ENCODE results near the gene TYROBP. TPM values are rescaled to one million over a fixed set of nuclear protein-coding genes. Genes with fewer than 3 reads are reported as not detected.
"Not testable (repeated sequence)": the region's sequence is repeated elsewhere in the genome, so short reads cannot be mapped to it uniquely, and the experiment has no call there.

The TYROBP gene
- total RNA-seq, 1 donor from 2014 or later: 367 TPM

DNA sequence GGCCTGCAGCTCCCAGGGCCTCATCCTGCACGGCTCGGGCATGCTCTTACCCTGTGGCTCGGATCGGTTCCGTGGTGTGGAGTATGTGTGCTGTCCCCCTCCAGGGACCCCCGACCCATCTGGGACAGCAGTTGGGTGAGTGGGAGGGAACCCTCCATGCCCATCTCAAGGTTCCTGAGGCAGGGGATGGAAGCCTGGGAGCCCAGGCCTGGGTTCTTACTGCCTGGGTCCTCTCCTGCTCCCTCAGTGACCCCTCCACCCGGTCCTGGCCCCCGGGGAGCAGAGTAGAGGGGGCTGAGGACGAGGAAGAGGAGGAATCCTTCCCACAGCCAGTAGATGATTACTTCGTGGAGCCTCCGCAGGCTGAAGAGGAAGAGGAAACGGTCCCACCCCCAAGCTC lies 36.5 kb downstream of the TYROBP start:
- ATAC-seq: no peak
- Histone ChIP-seq H3K9me3 (no peaks in the 10 kb centered on the region), H3K4me3 (no peak overlapping the region), H3K36me3 (no peaks in the 10 kb centered on the region), H3K4me1 (peaks cover 15% of the 10 kb centered on the region), H3K27me3 (peaks cover 23% of the 10 kb centered on the region), H3K27ac (no peak overlapping the region)
- TF ChIP-seq, protein P1, sequence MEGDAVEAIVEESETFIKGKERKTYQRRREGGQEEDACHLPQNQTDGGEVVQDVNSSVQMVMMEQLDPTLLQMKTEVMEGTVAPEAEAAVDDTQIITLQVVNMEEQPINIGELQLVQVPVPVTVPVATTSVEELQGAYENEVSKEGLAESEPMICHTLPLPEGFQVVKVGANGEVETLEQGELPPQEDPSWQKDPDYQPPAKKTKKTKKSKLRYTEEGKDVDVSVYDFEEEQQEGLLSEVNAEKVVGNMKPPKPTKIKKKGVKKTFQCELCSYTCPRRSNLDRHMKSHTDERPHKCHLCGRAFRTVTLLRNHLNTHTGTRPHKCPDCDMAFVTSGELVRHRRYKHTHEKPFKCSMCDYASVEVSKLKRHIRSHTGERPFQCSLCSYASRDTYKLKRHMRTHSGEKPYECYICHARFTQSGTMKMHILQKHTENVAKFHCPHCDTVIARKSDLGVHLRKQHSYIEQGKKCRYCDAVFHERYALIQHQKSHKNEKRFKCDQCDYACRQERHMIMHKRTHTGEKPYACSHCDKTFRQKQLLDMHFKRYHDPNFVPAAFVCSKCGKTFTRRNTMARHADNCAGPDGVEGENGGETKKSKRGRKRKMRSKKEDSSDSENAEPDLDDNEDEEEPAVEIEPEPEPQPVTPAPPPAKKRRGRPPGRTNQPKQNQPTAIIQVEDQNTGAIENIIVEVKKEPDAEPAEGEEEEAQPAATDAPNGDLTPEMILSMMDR (IDR thresholded peaks at IDR 0.05): no peak
- intact Hi-C loops (cut with DNase I): no loop called here
- no peak for DNase-seq

DNA sequence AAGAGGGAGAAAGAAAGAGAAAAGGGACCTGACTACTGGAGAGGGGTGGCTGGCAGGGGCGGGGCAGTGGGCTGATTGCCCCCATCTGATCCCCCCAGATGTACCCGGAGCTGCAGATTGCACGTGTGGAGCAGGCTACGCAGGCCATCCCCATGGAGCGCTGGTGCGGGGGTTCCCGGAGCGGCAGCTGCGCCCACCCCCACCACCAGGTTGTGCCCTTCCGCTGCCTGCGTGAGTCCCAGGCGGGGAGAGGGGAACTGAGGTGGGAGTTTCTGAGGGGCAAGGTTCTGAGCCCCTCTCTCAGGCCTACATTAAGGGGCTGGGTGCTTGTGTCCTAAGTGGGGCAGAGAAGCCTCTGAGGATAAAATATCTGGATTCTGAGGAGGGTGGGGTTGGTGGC lies 37.3 kb downstream of the TYROBP start:
- Histone ChIP-seq H3K4me1 (peaks cover 15% of the 10 kb centered on the region), H3K4me3 (no peak overlapping the region), H3K27ac (no peak overlapping the region), H3K27me3 (peaks cover 23% of the 10 kb centered on the region), H3K36me3 (no peaks in the 10 kb centered on the region), H3K9me3 (no peaks in the 10 kb centered on the region)
- ATAC-seq (no peak), DNase-seq (no peak)
- TF ChIP-seq, protein P1 (IDR thresholded peaks at IDR 0.05): no peak
- intact Hi-C loops (cut with DNase I): no loop called here

DNA sequence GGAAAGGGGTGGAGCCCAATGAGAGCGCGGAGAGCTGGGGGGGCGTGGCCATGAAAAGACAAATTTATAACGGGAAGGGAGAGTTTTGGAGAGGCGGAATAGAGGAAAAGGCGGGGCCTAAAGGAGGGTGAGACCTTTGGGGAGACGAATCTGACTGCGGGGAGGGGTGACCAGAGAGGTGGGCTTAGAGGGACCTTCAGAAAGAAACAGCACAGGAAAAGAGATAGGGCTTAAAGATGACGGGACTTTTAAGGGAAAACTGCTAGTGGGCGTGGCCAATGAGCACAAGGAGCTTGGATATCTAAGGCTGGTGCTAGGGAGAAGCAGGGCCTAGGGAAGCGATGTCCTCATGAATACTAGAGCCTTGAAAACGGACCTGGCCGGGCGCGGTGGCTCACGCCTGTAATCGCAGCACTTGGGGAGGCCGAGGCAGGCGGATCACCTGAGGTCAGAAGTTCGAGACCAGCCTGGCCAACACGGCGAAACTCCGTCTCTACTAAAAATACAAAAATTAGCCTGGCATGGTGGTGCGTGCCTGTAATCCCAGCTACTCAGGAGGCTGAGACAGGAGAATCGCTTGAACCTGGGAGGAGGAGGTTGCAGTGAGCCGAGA lies 37.9 kb downstream of the TYROBP start:
- H3K9me3 ChIP-seq; DNase-seq; H3K36me3 ChIP-seq; H3K27ac ChIP-seq; H3K4me3 ChIP-seq; ATAC-seq; intact Hi-C loops (cut with DNase I): not testable (repeated sequence)
- Histone ChIP-seq H3K4me1 (peaks cover 15% of the 10 kb centered on the region), H3K27me3 (peaks cover 27% of the 10 kb centered on the region)

DNA sequence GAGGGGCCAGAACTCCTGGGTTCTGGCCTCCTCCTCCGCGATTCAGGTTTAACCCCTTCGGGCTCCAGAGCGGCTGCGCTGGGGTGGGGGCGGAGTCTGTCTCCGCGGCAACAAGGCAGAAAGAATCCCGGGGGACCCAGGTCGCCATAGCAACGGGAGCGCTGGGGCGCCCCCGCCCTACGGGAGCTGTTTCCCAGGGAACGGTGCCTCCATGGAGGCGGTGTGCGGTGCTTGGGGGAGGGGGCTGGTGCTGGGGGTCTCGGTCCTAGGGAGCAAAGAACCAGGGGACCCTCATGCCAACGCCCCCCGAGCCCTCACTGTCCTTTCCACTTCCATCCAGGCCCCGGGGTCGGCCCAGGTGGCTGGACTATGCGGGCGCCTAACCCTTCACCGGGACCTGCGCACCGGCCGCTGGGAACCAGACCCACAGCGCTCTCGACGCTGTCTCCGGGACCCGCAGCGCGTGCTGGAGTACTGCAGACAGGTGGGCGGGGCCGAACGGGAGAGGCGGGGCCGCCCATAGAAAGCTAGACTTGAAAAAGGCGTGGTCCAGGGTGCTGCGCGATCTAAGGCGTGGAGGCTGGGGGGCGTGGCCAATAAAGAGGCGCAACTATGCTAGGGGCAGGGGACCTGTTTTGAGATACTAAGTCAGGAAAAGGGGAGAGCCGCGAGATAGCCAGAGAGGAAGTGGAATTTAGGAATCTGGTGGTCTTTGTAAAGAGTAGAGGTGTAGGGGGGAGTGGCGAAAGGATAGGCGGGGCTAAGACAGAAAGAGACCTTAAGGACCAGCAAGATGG lies 38.6 kb downstream of the TYROBP start:
- H3K36me3 ChIP-seq: no peaks in the 10 kb centered on the region
- peaks cover 15% of the 10 kb centered on the region for H3K4me1 ChIP-seq
- peak; percentile 83 for DNase-seq
- H3K9me3 ChIP-seq: no peaks in the 10 kb centered on the region
- TF ChIP-seq, protein P1 (IDR thresholded peaks at IDR 0.05): no peak
- no peak overlapping the region for H3K4me3 ChIP-seq
- peaks cover 28% of the 10 kb centered on the region for H3K27me3 ChIP-seq
- ATAC-seq: peak; percentile 74
- intact Hi-C loops (cut with DNase I): no loop called here
- H3K27ac ChIP-seq: no peak overlapping the region

GRCh38 chr19:35868823-35869326 lies 39.2 kb downstream of the TYROBP start:
- Histone ChIP-seq H3K4me3 (peak overlapping the region; percentile 48), H3K9me3 (no peaks in the 10 kb centered on the region), H3K27ac (no peak overlapping the region), H3K27me3 (peaks cover 28% of the 10 kb centered on the region), H3K36me3 (no peaks in the 10 kb centered on the region), H3K4me1 (peaks cover 15% of the 10 kb centered on the region)
- TF ChIP-seq, protein P1 (IDR thresholded peaks at IDR 0.05): no peak
- ATAC-seq: no peak
- intact Hi-C loops (cut with DNase I): no loop called here
- DNase-seq: no peak

GRCh38 chr19:35868172-35868822 lies 39.8 kb downstream of the TYROBP start, which contains the start of gene APLP1:
TSS of gene APLP1 (plus strand) at chr19:35868574. CDS start at chr19:35868637, 63 bp downstream.
- Histone ChIP-seq H3K4me1 (peaks cover 15% of the 10 kb centered on the region), H3K9me3 (no peaks in the 10 kb centered on the region), H3K36me3 (no peaks in the 10 kb centered on the region), H3K27me3 (peaks cover 28% of the 10 kb centered on the region), H3K4me3 (peak within 1 kb of the TSS; percentile 48), H3K27ac (no peak within 1 kb of the TSS)
- DNase-seq (peak; percentile 86), ATAC-seq (peak; percentile 91)
- TF ChIP-seq, protein P1 (IDR thresholded peaks at IDR 0.05): no peak
- intact Hi-C loops (cut with DNase I): no loop called here

Data from upper lobe of right lung (tissue), 1 donor.